Measurements from ENCODE around the gene EDARADD.
"Not testable (repeated sequence)": the region's sequence is repeated elsewhere in the genome, so short reads cannot be mapped to it uniquely, and the experiment has no call there.

EDARADD gene

DNA sequence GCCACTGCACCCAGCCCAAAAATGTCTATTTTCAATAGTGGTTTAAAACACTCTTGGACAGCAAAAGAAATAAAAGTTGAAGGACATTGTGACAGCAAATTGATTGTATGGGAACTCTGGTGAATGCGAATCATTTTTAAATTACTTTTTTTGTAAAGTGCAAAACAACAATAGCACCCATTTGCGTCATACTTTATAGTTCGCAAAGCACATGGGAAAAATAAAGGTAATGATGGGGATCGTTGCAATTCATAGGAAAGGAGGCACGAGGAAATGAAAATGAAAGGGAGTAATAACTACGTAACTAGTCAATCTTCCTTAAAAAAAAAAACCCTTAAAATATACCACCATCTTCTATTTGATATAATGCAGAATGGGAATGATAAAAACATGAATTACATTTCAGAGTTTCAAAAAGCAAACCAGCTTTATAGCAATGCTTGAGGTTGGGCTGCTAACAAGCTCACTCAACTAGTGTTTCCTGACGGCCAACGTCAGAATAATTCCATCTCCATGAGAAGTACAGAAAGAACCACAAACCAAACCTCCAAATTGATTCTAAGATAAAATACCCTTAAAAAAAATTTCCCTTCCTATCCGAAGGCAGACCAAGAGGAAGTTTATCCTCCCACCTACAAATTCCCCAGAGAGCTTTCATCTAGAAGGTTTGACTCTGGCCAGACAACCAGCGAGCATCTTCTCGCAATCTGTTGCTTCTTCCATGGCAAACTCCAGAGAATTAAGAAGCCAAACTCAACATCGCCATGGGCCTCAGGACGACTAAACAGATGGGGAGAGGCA, at the start of gene EDARADD:
TSS of gene EDARADD (plus strand) at position 606 of the 801 bp plus-strand sequence. CDS start at position 765, 159 bp downstream.
- DNase-seq = no peak

DNA sequence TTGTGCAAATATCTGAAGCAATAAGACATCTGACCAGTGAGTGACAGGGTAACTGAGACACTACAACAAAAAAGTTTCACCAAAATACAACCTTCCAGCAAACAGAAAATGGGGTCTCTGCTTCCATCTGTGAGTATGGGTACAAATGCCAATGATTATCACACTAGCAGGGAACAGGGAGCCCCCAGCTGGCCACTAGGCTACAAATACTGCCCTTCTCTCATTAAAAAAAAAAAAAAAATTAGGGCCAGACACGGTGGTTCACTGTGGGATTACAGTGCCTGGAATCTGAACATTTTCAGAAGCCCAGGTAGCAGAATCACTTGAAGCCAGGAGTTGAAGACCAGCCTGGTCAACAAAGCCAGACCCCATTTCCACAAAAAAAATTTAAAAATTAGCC, 48.4 kb upstream of the EDARADD start:
- DNase-seq = no peak

DNA sequence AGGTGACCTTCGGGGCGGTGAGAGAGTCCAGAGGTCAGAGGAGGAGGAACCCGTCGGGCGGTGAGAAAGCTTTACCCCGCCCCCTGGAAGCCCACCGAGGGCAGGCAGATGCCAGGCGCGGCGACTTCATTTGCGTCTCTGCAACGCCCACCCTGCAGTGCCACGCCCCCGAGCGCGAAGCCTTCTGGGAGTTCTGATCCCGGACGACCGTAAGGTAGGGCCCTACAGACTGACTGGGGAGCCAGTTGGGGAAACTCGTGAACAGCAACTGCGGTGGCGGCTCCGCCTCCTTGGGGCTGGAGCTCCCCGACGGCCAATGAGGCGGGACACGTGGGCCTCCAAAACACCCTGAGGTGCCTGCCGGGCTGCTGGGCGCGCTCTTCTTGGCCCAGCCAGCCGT, 46.0 kb upstream of the EDARADD start:
- no peak for DNase-seq

DNA sequence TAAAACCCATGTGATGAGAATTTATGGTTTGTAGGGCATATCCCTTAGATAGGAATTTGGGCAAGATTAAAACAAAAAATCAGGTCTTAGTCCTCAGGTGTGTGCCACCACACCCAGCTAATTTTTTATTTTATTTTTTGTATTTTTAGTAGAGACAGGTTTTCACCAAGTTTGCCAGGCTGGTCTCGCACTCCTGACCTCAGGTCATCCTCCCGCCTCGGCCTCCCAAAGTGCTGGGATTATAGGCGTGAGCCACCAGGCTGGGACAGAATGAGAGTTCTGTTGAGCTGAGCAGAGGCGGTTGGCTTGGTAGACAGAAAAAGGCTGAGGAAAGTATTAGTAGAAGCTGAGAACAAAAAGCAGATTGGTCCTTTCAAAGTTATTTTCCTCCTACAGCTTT, 43.8 kb upstream of the EDARADD start:
- no peak for DNase-seq

DNA sequence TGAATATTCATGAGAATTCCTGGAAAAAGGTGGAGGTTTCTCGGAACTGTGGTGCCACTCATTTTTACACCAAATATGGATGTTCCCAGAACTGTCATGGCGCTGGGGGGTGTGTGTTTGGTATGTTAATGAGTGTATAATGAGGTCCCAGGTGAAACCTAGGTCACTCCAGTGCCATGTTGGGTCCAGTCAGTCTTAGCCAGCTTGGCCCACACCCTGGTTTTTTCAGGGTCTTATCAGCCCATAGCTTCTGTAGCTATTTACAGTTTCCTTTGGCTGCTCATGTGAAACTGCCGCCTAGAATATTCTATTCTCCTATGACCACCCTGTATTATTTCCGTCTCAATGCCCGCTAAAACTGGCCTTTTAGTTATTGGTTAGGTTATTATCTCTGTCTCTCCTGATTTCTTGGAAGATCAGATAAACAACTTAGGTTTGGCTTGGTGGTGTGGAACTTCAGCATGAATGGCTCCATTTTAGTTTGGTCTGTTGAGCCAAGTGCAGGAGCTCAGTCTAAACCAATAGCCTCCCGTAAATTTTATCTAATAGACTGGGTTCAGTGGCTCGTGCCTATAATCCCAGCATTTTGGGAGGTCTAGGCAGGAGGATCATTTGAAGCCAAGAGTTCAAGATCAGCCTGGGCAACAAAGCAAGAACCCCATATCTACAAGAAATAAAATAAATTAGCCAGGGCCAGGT, 42.1 kb upstream of the EDARADD start:
- no peak for DNase-seq

DNA sequence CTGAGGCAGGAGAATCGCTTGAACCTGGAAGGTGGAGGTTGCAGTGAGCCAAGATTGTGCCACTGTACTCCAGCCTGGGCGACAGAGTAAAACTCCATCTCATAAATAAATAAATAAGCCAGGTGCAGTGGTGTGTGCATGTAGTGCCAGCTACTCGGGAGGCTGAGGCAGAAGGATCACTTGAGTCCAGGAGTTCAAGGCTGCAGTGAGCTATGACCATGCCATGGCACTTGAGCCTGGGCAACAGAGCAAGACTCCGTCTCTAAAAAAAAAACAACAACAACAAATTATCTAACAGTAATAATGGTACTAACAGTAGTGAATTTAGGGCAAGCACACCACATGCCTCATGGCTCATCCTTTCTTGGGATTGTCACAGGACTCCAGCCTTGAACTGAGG, 41.3 kb upstream of the EDARADD start:
- not testable (repeated sequence) for DNase-seq

DNA sequence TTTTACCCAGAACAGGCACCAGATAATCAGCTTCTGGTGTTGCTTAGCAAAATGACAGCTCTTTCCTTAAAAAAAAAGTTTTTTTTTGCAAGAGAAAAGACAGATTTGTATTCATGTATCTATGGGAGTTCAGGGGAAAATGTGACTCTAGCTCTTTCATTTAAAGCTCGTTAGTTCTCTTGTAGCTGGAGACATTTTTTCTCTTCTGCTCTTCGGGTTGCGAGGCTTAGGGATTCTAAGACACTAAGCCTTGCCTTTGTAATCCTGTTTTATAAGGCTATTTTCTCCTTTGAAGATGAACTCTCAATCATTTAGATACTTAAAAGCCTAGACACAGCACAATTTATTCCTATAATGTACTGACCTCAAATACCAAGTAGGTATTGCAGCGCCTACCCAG, 40.3 kb upstream of the EDARADD start:
- no peak for DNase-seq

DNA sequence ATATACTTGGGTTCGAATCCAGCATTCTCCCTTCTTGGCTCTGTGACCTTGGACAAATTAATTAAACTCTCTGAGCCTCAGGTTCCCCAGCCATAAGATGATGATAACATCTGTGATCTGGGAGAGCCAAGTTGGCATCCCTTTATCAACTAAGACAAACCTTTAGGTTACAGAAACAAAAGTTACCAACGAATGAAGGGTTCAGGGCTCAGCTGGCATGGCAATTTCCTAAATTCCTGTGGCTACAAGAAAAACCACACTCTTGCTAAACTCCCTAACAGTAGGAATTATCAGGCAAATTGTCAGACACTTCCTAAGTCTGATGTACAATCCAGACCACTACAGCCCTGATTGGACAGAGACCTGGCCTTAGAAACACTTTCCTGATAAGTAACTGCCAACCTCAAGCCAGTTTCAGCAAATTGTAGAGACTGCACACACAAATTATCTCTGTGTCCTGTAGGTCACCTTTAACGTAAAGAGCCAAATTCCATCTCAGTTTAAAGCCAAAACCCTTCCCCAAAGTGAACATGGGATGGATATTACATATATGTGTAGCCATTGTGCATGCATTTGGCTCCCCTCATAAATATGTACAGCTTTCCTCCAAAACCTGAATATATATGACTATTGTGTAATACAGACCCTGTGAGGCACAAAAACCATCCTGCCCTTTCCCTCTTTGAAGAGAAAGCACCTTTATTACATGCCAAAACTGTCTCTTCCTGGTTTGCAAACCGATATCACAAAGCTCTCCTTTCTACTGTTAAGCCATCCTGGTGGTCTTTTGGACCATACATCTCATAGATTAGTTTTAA, 39.5 kb upstream of the EDARADD start:
- no peak for DNase-seq

DNA sequence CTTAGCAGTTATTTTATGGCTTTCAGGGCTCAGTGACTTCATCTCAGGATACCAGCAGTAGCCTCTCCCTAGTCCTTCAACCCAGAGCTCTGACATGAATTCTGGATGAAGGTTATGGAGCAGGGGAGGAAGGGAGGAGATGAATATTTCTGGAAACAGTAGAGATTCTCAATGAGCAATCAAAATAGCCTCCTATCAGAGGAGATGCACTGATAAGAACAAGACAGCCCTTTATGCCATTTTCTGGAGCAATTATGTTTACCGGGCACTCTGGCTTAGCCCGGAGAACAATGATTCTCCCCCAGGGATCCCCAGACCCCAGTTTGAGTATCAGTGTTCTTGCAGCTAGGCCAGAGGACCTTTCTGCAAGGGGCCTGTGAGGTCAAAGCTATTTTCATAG, 37.9 kb upstream of the EDARADD start:
- no peak for DNase-seq

DNA sequence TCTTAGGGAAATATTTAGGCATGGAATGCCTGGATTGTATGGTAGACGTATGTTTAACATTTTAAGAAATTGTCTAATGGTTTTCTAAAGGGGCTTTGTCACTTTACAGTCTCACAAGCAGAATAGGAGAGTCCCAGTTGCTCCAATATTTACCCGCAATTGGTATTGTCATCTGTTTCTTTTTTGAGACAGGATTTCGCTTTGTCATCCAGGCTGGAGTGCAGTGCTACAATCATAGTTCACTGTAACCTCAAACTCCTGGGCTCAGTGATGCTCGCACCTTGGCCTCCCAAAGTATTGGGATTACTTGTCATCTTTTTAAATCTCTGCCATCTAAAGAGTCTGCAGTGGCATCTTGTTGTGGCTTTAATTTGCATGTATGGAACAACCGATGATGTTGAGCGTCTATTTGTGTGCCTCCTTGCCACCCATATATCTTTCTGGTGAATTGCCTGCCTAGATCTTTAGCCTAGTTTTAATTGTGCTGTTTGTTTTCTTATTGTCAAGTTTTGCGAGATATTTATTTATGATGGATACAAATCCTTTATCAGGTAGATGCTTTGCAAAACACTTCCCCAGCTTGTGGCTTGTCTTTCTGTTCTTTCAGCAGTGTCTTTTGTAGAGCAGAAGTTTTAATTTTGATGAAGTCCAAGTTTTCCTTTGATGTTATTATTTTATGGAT, 32.0 kb upstream of the EDARADD start:
- no peak for DNase-seq

DNA sequence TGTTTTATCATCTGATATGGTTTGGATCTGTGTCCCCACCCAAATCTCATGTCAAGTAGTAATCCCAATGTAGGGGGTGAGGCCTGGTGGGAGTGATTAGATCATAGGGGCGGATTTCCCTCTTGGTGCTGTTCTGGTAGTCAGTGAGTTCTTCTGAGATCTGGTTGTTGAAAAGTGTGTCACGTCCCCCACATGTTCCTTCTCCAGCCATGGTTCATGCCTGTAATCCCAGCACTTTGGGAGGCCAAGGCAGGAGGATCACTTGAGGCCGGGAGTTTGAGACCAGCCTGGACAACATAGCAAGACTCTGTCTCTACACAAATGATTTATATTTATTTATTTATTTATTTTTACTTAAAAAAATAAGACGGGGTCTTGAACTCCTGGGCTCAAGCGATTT, 30.8 kb upstream of the EDARADD start:
- no peak for DNase-seq

DNA sequence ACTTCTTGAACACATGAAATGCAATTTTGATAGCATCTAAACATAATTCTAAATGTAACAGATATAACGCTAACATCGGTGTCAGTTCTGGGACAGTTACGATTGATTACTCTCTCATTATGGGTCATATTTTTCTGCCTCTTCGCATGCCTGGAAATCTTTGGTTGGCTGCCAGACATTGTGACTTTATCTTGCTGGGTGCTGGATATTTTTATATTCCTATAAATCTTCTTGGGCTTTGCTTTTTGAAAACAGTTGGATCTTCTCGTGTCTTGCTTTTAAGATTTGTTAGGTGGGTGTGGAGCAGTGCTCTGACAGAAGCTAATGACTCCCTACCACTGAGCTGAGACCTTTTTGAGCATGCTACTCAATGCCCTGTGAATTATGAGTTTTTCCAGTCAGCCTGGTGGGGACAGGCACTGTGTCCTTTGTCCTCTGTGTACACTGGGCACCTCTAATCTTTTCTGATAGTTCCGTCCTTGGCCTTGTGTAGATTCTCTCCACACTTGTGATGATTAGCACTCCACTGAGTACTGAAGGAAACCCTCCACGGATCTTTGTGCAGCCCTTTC, 28.0 kb upstream of the EDARADD start:
- DNase-seq = no peak

DNA sequence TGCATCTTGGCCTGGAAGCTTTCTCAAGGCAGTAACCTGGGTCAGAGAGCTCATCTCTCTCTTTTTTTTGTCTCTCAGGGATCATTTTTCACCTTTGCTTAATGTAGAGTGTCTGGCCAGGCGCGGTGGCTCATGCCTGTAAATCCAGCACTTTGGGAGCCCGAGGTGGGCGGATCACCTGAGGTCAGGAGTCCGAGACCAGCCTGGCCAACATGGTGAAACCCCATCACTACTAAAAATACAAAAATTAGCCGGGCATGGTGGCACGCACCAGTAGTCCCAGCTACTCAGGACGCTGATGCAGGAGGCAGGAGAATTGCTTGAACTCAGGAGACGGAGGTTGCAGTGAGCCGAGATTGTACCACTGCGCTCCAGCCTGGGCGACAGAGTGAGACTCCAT, 27.4 kb upstream of the EDARADD start:
- DNase-seq = not testable (repeated sequence)

DNA sequence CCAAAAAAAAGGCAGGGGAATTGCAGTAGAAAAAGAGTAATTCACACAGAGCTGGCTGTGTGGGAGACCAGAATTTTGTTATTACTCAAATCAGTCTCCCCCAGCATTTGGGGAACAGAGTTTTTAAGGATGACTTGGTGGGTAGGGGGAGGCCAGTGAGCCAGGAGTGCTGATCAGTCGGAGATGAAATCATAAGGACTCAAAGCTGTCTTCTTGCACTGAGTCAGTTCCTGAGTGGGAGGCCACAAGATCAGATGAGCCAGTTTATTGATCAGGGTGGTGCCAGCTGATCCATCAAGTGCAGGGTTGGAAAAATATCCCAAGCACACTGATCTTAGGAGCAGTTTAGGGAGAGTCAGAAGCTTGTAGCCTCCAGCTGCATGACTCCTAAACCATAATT, 23.7 kb upstream of the EDARADD start:
- DNase-seq = no peak

DNA sequence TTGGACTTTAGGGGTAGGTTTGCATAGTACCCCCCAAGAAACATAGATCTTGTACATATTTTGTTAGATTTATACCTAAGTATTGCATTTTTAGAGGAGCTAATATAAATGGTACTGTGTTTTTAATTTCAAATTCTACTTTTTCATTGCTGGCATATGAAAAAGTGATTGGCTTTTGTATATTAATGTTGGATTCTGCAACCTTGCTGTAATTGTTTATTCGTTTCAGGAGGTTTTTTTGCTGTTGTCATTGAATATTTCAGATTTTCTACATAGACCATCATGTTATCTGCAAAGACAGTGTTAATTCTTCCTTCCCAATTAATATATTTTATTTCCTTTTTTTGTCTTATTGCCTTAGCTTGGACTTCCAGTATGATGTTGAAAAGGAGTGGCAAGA, 23.0 kb upstream of the EDARADD start:
- no peak for DNase-seq

DNA sequence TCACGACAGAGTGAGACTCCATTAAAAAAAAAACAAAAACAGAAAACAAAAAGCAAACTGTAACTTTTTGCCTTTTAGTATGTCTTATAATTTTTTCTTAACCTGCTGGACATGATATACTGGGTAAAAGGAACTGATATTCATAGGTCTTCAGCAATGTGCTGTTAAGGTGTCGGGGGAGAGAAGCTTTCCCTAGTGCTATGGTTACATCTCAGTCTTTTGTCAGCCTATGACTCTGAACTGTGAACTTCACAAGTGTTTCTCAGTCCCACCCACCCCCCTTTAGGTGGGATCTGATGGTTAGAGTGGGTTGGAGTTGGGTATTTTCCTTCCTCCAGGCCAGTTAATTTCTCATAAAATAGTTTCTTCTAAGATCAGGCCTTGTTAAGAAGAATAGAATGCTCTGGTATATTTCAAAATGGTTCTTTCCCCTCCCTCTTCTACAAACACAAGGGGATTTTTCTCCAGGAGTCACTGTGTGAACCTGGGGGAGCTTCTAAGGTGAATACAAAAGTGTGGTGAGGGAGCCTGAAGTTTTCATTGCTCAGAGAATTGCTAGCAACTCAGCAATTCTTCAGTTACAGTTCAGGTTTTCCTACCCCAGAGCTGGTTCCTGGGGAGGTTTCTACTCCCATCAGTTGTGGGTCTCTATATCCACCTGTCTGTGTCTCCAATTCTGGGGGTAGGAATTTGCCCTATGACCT, 16.1 kb upstream of the EDARADD start:
- no peak for DNase-seq

DNA sequence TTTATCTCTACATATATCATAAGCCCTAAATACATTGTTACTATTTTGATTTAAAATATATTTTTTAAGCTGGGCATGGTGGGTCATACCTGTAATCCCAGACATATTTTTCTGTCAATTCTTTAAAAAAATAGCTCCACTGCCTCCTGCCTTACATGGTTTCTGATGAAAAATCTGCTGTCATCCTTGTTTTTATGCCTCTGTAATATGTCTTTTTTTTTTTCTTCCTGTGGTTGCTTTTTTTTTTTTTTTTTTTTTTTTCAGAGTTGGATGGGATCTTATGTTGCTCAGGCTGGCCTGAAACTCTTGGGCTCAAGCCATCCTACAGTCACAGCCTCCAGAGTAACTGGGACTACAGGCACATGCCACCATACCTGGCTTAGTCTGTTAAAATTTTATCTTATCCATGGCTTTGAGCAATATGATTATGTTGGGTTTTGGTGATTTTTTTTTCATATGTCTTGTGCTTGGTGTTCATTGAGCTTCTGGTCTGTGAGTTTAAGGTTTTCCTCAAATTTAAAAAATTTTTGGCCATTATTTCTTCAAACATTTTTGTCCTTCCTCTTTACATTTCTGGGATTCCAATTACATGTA, 12.4 kb upstream of the EDARADD start:
- no peak for DNase-seq

DNA sequence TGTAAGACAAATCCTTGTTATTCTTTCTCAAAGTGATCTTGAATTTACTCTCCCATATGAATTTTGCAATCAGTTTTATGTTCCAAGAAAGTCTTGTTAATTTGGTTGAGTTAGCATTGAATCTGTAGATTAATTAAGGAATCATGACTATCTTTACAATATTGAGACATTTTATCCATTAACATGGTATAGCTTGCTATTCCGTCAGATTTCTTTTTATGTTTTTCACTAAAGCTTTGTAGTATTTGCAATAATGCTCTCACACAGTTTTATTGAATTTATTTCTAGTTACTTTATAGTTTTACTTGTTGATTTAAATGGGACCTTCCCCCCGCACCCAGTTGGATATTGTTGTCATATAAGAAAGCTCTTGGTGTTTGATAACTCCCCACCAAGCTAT, 5.8 kb upstream of the EDARADD start:
- DNase-seq = no peak

DNA sequence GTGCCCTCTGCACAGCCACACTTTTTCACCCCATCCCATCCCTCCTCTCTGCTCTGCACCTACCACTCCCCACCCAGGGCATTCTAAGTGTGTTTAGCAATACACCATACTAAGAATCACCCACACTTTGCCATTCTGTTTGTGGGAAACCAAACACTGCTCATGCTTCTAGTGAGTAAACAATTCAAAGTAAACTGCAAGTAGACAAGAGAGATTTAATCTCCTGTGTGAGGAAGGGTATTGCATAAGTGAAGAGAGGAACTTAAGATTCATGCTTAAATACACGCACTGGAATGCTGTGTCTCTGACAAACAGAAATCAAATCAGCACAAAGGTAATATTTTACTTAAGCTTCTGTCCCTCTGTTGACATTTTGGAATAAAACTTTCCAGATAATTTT, 4.8 kb upstream of the EDARADD start:
- DNase-seq = no peak

DNA sequence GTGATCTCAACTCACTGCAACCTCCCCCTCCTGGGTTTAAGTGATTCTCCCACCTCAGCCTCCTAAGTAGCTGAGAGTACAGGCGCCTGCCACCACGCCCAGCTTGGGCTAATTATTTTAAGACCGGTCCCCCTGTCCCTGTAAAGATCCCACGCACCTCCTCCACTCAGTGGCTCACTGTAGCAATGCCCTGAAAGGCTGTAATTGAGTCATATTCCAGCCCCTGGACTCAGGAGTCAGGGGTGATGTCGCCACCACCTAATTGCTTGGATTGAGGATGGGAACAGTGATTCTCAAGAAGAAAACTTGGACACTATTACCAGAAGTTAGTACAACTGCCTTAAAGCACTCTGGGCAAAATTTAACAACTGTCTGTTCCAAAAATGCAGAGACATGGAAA, 3.1 kb upstream of the EDARADD start:
- no peak for DNase-seq

DNA sequence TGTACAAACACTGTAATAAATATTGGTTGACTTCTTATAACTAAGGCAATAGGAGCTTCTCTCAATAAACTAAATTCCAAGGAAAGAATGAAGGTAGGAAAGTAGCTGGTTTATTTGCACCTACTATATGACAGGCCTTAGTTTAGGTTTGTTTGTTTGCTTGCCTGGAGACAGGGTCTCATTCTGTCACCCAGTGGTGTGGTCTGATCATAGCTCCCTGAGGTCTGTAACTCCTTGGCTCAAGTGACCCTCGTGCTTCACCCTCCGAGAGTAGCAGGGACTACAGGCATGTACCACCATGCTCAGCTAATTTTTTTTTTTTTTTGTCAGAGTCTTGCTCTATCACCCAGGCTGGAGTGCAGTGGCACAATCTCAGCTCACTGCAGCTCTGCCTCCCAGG, 1.9 kb upstream of the EDARADD start:
- DNase-seq = no peak

DNA sequence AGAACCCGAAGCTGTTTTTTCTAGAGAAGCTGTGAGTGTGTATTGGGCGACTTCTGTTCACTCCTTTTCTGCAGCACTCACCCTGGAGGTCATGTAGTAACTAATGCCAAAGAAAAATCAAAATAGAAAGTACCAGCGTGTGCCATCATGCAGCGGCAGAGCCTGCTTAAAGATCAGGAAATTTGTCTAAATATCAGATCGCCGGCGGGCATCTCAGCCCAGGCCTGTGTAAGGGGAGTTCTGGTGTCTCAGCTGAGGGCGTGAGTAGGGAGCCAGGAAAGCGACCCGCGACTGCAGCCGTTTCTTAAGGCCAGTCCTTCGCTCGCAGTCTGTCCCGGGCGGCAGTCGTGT, 768 bp downstream of the EDARADD start:
- no peak for DNase-seq

All from NCI-H524 treated with DMSO at 0.1 percent for 48 hours (cell line).